ENCODE results near the gene DNM3.

DNA sequence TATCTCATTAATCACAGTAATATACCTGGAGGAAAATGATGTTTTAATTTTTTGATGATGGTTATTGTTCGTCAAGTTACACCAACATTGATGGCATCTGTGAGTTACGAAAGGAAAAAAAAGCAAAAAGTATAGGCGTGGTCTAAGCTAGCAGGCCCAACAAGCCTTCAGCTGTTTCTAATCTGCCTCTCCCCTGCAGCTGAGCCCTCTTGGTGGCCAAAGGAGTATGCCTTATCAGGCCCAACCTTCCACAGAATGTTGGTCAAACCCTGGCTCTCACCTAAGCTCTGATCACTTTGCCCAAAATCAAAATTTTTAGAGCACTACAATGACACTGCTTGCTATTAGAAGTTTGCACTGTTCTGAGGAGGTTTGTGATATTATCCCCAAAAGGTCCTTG lies 584.0 kb downstream of the DNM3 start:
- TF ChIP-seq, protein P1, sequence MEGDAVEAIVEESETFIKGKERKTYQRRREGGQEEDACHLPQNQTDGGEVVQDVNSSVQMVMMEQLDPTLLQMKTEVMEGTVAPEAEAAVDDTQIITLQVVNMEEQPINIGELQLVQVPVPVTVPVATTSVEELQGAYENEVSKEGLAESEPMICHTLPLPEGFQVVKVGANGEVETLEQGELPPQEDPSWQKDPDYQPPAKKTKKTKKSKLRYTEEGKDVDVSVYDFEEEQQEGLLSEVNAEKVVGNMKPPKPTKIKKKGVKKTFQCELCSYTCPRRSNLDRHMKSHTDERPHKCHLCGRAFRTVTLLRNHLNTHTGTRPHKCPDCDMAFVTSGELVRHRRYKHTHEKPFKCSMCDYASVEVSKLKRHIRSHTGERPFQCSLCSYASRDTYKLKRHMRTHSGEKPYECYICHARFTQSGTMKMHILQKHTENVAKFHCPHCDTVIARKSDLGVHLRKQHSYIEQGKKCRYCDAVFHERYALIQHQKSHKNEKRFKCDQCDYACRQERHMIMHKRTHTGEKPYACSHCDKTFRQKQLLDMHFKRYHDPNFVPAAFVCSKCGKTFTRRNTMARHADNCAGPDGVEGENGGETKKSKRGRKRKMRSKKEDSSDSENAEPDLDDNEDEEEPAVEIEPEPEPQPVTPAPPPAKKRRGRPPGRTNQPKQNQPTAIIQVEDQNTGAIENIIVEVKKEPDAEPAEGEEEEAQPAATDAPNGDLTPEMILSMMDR (conservative IDR thresholded peaks at IDR 0.05 in 1 of 2, IDR thresholded peaks at IDR 0.05 in 1 of 2; ENCODE audit: extremely low read depth in 1 of 2, insufficient read depth in 1 of 2, low read depth in 1 of 2, low read length in 2 of 2) = no peak
- TF ChIP-seq EZH2 (IDR thresholded peaks at IDR 0.05; ENCODE audit: borderline replicate concordance, low read length) = no peak
